H1 (cell line): ENCODE data around the gene FAAP100. TPM values are rescaled to one million over a fixed set of nuclear protein-coding genes. Genes with fewer than 3 reads are reported as not detected.

Source experiments
- TBP ChIP-seq: IDR thresholded peaks from 2 replicates; pipeline ENCODE4 v1.6.1; 2011; ENCODE audit warnings: low read depth, low read length, improper control_type of control experiment
- polyA plus RNA-seq, 7 experiments: library from polyadenylated mRNA; depleted of rRNA in 3 of 7; stranded (reverse) in 5 of 7; unstranded in 2 of 7; fragments of >200 nt in 5 of 7; fragments of 200-250 nt in 2 of 7; gene quantifications; 1 replicate in 5 of 7; 2 replicates in 1 of 7; 4 replicates in 1 of 7; pipeline versions ENCODE4 v1.2.1 to v1.2.3, GENCODE V29; 2011 to 2013; ENCODE audit warnings: missing spikeins in 2 of 7, mixed read lengths in 2 of 7
- total RNA-seq: library from RNA; stranded (reverse); fragmentation: NEBNext Ultra II Directional; extraction: Animal tissue kit (Norgen Biotek cat#: 25700); gene quantifications from 2 replicates; pipeline ENCODE4 v1.2.1, GENCODE V29; 2021

The FAAP100 gene
- total and polyA plus RNA-seq, 2 of the 8 experiments (the other 6 are each of a cell fraction or from before 2014, with no cell fraction given), result 23.2 to 41.8 TPM

DNA sequence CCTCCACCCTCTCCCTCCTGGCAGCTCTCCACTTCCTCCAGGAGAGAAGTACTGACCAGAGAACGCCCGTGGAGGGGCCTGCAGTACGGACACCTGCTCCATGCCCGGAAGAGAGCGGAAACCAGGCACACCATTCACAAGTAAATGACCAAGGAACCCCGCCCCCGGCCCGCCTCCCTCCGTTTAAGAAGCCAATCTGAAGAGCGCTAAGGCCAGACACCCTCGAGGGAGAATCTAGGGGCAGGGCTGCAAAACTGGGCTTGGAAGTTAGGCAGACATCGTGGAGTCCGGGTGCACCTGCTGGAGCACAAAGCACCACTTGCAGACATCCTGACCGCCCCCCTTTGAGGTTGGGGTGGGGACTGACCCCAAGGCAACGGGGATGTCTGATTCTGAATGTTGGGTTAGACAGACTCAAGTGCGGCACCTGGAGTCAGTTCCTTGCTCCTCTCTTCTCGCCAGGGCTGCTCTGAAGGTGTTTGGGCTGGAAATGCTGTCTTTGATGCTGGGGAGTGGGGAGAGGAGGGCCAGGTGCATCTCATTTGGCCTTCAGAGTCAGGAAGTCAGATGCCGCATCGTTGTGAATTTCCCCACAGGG lies 964 bp upstream of the FAAP100 start (continued):
- TF ChIP-seq TBP, result peak; percentile 57; the same call in 1 of the 2 replicates
